Panc1 (cell line): Measurements from ENCODE around the gene KCTD14. TPM values are rescaled to one million over a fixed set of nuclear protein-coding genes. Genes with fewer than 3 reads are reported as not detected.
"Not testable (repeated sequence)": the region's sequence is repeated elsewhere in the genome, so short reads cannot be mapped to it uniquely, and the experiment has no call there.

Experiments used
- ATAC-seq: fragments of 200-7000 bp; cut with Tn5 transposase; 2 replicates; pipeline ENCODE4 v1.9.1; 2020; ENCODE audit warnings: mild to moderate bottlenecking, moderate library complexity
- BruUV-seq: library from RNA; stranded (reverse); fragments of 400-500 nt; replicated peaks from 2 replicates; lab custom pipeline; 2021; lab: Mats Ljungman, UMichigan
- CTCF ChIA-PET: fragments of 300-600 bp; sonication (Branson Sonifier 250); formaldehyde crosslinking; loops from one replicate; lab custom pipeline; 2022; ENCODE audit warnings: antibody characterized with exemption; lab: Charles Lee
- POLR2A ChIA-PET: fragments of 300-600 bp; sonication (Branson Sonifier 250); formaldehyde crosslinking; loops from one replicate; lab custom pipeline; 2022; ENCODE audit warnings: antibody characterized with exemption; lab: Charles Lee
- DNase-seq: peaks from one replicate; pipeline ENCODE4 v3.0.0-alpha.2; 2010; ENCODE audit warnings: low read depth, low spot score
- H3K27ac ChIP-seq: 2 replicates; pipeline ENCODE4 v1.5.1; 2011; ENCODE audit warnings: mild to moderate bottlenecking, low read length, inconsistent platforms
- H3K27me3 ChIP-seq: fragments of 200-500 bp; sonication (Bioruptor generic); 2 replicates; pipeline ENCODE4 v1.6.0; 2014; ENCODE audit warnings: low read length, inconsistent platforms; ENCODE audit not compliant: control insufficient read depth, insufficient read depth
- H3K36me3 ChIP-seq: fragments of 200-500 bp; sonication (Bioruptor generic); 2 replicates; pipeline ENCODE4 v1.5.1; 2014; ENCODE audit warnings: inconsistent platforms, mild to moderate bottlenecking, low read length, moderate library complexity; ENCODE audit not compliant: control insufficient read depth, insufficient read depth
- H3K4me1 ChIP-seq: 2 replicates; pipeline ENCODE4 v1.5.1; 2011; ENCODE audit warnings: inconsistent platforms, mild to moderate bottlenecking, low read length, moderate library complexity; ENCODE audit not compliant: control insufficient read depth, insufficient read depth
- H3K4me3 ChIP-seq, 2 experiments: 2 replicates each; pipeline ENCODE4 v1.5.1; 2011 to 2012; ENCODE audit warnings: low read depth in 2 of 2, low read length in 2 of 2, mild to moderate bottlenecking in 2 of 2, inconsistent platforms in 1 of 2, moderate library complexity in 1 of 2
- H3K9me3 ChIP-seq: fragments of 200-500 bp; sonication (Bioruptor generic); 2 replicates; pipeline ENCODE4 v1.5.1; 2014; ENCODE audit warnings: low read depth, mild to moderate bottlenecking, inconsistent platforms, low read length, moderate library complexity; ENCODE audit not compliant: control insufficient read depth, insufficient read depth
- CTCF ChIP-seq: fragments of 450-650 bp; IDR thresholded peaks from 2 replicates; pipeline ENCODE4 v1.5.1; 2017; ENCODE audit warnings: mild to moderate bottlenecking
- POLR2AphosphoS5 ChIP-seq: IDR thresholded peaks from 2 replicates; pipeline ENCODE4 v1.6.1; 2012; ENCODE audit warnings: mild to moderate bottlenecking, low read depth, low read length, moderate library complexity
- REST ChIP-seq, 2 experiments: IDR thresholded peaks; 2 replicates each; pipeline ENCODE4 v1.6.1; 2011 to 2012; ENCODE audit warnings: low read depth in 2 of 2, control low read depth in 1 of 2, low read length in 1 of 2, mild to moderate bottlenecking in 1 of 2, moderate library complexity in 1 of 2; ENCODE audit not compliant: insufficient read depth in 1 of 2
- SIN3A ChIP-seq: IDR thresholded peaks from 2 replicates; pipeline ENCODE4 v1.6.1; 2012; ENCODE audit warnings: low read depth, mild to moderate bottlenecking, low read length, moderate library complexity, borderline replicate concordance; ENCODE audit not compliant: insufficient read depth
- TCF7L2 ChIP-seq: IDR thresholded peaks from 2 replicates; pipeline ENCODE4 v1.6.1; 2011; ENCODE audit warnings: mild to moderate bottlenecking, low read depth, low read length, inconsistent platforms
- in situ Hi-C: cut with HindIII; loops from 2 replicates; pipeline ENCODE4 v1.10.0; 2016; ENCODE audit warnings: low sequenced_read_pairs, low pct_unique_long_range_greater_than_20kb
- intact Hi-C: fragments of 100-400 bp; cut with micrococcal nuclease; formaldehyde crosslinking; loops from one replicate; pipeline ENCODE4 v1.10.0; 2022; ENCODE audit not compliant: unreplicated experiment
- total RNA-seq: library from RNA; stranded (reverse); gene quantifications from one replicate; pipeline ENCODE4 v1.2.1, GENCODE V29; 2021; ENCODE audit not compliant: unreplicated experiment

Gene KCTD14
- total RNA-seq, 1 experiment from 2014 or later: 19.3 TPM

- no peaks in the 10 kb centered on the region for H3K9me3 ChIP-seq
- DNase-seq: no peak
- no peak overlapping the region for H3K27ac ChIP-seq
- H3K27me3 ChIP-seq: no peaks in the 10 kb centered on the region
- peak; percentile 14; the same call in 1 of the 2 replicates for ATAC-seq
- TF ChIP-seq TCF7L2 (no peak), CTCF (no peak), SIN3A (no peak)
- H3K4me1 ChIP-seq: peaks cover 22% of the 10 kb centered on the region
- intact Hi-C loops (no loop called here), in situ Hi-C loops (no loop called here)
- ChIA-PET CTCF (no interaction called here), POLR2A (interaction anchor here (1.1 kb wide), 1 partner anchor 11 kb away, joined by 3 read pairs; no protein-coding TSS in a partner anchor)
- no peaks in the 10 kb centered on the region for H3K36me3 ChIP-seq
- H3K4me3 ChIP-seq: no peak overlapping the region
- no TSS peak for BruUV-seq
Observed at GRCh38 chr11:78019808-78020207, 3.3 kb downstream of the KCTD14 start.

GRCh38 chr11:78015878-78016277 lies 7.2 kb downstream of the KCTD14 start:
- no peaks in the 10 kb centered on the region for H3K36me3 ChIP-seq

GRCh38 chr11:78014937-78015520 lies 8.0 kb downstream of the KCTD14 start:
- DNase-seq, H3K9me3 ChIP-seq, BruUV-seq, H3K27me3 ChIP-seq, H3K4me1 ChIP-seq, H3K36me3 ChIP-seq, H3K4me3 ChIP-seq, POLR2A ChIA-PET, H3K27ac ChIP-seq, in situ Hi-C loops, CTCF ChIA-PET, ATAC-seq, intact Hi-C loops: not testable (repeated sequence)

More at GRCh38 chr11:78015878-78016277, 7.2 kb downstream of the KCTD14 start:
- ChIA-PET POLR2A (no interaction called here), CTCF (no interaction called here)
- peaks cover 14% of the 10 kb centered on the region for H3K4me1 ChIP-seq
- TSS peak; percentile 76 for BruUV-seq
- no peaks in the 10 kb centered on the region for H3K9me3 ChIP-seq
- intact Hi-C loops (no loop called here), in situ Hi-C loops (no loop called here)
- no peaks in the 10 kb centered on the region for H3K27me3 ChIP-seq
- DNase-seq (no peak), ATAC-seq (no peak)
- TF ChIP-seq TCF7L2 (no peak), CTCF (no peak), SIN3A (no peak), POLR2AphosphoS5 (no peak), REST (IDR thresholded peaks at IDR 0.05; ENCODE audit: insufficient read depth in 1 of 2, low read depth in 2 of 2, low read length in 1 of 2) (no peak)
- no peak overlapping the region for H3K4me3 ChIP-seq
- H3K27ac ChIP-seq: no peak overlapping the region
